Epithelial cell of esophagus (primary cell): Measurements from ENCODE around the gene CFAP20.

Experiments
- DNase-seq: peaks from one replicate; pipeline ENCODE4 v3.0.0; 2010; ENCODE audit warnings: low read depth
- H3K4me3 ChIP-seq: 2 replicates; pipeline ENCODE4 v1.5.1; 2011; ENCODE audit warnings: mild to moderate bottlenecking, low read length, control low read depth
- CTCF ChIP-seq: IDR thresholded peaks from 2 replicates; pipeline ENCODE4 v1.5.1; 2011; ENCODE audit warnings: low read depth, mild to moderate bottlenecking, low read length, control low read depth, inconsistent platforms; ENCODE audit not compliant: insufficient read depth; ENCODE audit errors: missing control alignments

CFAP20 gene

DNA sequence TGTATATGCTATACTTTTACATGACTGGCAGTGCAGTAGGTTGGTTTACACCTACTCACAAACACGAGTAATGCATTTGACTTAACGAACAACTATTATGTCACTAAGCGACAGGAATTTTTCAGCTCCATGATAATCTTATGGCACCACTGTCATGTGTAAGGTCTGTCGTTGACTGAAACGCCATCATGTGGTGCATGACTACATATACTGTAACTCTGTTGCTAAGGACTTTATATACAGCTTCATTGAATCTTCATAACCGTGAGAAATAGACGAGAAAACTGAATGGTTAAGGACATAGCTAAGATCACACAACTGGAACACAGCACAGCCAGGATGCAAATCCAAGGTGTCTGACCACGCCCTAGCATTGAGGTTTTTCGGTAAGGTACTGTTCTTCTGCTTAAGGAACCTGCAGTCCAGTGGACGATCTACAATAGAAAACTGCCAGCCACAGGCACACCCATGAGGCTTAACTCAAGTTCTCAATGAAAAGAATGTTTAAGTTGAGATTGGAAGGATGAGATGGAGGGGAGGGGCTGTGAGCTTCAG lies 3.3 kb downstream of the CFAP20 start:
- DNase-seq, result no peak
- no peak overlapping the region for H3K4me3 ChIP-seq
- TF ChIP-seq CTCF, result no peak

DNA sequence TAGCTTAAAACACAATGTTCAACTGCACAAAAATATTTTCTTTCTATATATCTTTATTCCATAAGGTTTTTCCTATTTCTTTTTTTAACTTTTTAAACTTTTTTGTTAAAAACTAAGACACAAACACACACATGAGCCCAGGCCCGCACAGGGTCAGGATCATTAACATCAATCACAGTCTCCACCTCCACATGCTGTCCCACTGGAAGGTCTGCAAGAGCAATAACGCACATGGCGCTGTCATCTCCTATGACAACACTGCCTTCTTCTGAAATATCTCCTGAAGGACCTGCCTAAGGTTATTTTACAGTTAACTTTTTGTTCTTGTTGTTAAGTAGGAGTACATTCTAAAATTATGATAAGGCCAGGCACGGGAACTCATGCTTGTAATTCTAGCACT lies 4.1 kb downstream of the CFAP20 start:
- no peak for TF ChIP-seq CTCF
- DNase-seq, result no peak
- no peak overlapping the region for H3K4me3 ChIP-seq

GRCh38 chr16:58124601-58124915 lies 4.6 kb downstream of the CFAP20 start:
- H3K4me3 ChIP-seq, result no peak overlapping the region
- DNase-seq, result peak; percentile 76

DNA sequence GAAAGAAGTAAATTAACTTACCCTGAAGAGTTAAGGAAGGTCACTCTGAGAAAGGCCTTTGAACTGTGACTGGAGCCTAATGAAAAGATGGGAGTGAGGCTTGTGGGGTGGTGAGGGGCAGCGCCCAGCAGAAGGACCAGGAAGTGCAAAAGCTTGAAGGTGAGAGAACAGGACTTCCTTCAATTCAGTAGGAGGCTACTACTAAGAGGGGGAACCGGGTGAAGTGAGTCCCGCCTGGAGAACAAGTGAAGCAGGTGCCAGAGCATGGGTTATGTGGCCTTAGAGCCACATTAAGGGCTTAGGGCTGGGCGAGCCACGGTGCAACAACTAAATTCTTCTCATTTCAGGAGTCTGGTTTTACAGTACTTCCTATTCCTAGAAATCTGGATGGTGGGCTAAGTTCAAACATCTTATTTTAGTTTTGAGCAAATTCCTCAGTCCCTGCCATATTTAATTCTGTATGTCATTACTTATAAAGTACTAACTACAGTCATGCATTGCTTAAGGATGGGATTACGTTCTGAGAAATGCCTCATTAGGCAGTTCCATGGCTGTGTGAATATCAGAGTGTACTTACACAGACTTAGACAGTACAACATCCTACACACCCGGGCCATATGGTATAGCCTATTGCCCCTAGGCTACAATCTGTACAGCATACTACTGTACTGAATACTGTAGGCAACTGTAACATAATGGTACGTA lies 5.1 kb downstream of the CFAP20 start:
- TF ChIP-seq CTCF, result no peak

More at GRCh38 chr16:58124601-58124915, 4.6 kb downstream of the CFAP20 start:
- TF ChIP-seq CTCF, result no peak

GRCh38 chr16:58121132-58121531 lies 8.0 kb downstream of the CFAP20 start:
- H3K4me3 ChIP-seq, result no peak overlapping the region
- DNase-seq, result peak; percentile 80
- no peak for TF ChIP-seq CTCF

More for the DNA sequence above, 5.1 kb downstream of the CFAP20 start:
- H3K4me3 ChIP-seq, result no peak overlapping the region
- no peak for DNase-seq

- TF ChIP-seq CTCF, result no peak
- no peak for DNase-seq
- no peak overlapping the region for H3K4me3 ChIP-seq
Measured at GRCh38 chr16:58120234-58120633, 8.9 kb downstream of the CFAP20 start.

- no peak for TF ChIP-seq CTCF
- H3K4me3 ChIP-seq, result no peak overlapping the region
- DNase-seq, result no peak
Measured at GRCh38 chr16:58119509-58119845, 9.7 kb downstream of the CFAP20 start.
